OCI-LY7 (cell line): ENCODE data around the gene APOL3. TPM values are rescaled to one million over a fixed set of nuclear protein-coding genes. Genes with fewer than 3 reads are reported as not detected.

ENCODE experiments used
- BruUV-seq: library from RNA; stranded (reverse); fragments of 400-500 nt; replicated peaks from 2 replicates; lab custom pipeline; 2021; lab: Mats Ljungman, UMichigan
- CTCF ChIA-PET: fragments of 300-600 bp; sonication (Branson Sonifier 250); formaldehyde crosslinking; loops from one replicate; lab custom pipeline; 2022; ENCODE audit warnings: antibody characterized with exemption; ENCODE audit not compliant: unreplicated experiment; lab: Charles Lee
- POLR2A ChIA-PET: fragments of 300-600 bp; sonication (Branson Sonifier 250); formaldehyde crosslinking; loops from one replicate; lab custom pipeline; 2022; ENCODE audit warnings: antibody characterized with exemption; lab: Charles Lee
- DNase-seq: peaks from one replicate; pipeline ENCODE4 v3.0.0-alpha.2; 2015; ENCODE audit warnings: low spot score
- H2AFZ ChIP-seq: fragments of 200-600 bp; sonication (generic), shearing (Covaris generic); 2 replicates; pipeline ENCODE4 v1.6.1; 2014; ENCODE audit warnings: mild to moderate bottlenecking, antibody characterized with exemption, low read length, moderate library complexity
- H3K27ac ChIP-seq: fragments of 200-600 bp; sonication (generic); 2 replicates; pipeline ENCODE4 v1.5.1; 2014; ENCODE audit warnings: mixed run types, low read depth, mild to moderate bottlenecking, moderate library complexity, low read length, inconsistent platforms; ENCODE audit not compliant: poor library complexity, severe bottlenecking
- H3K36me3 ChIP-seq: fragments of 200-600 bp; sonication (generic); 2 replicates; pipeline ENCODE4 v1.6.1; 2014; ENCODE audit warnings: mild to moderate bottlenecking, antibody characterized with exemption, low read length, moderate library complexity, mixed read lengths; ENCODE audit not compliant: insufficient read depth
- H3K4me1 ChIP-seq: fragments of 200-600 bp; sonication (generic); 2 replicates; pipeline ENCODE4 v1.5.1; 2014; ENCODE audit warnings: mild to moderate bottlenecking, low read length; ENCODE audit not compliant: insufficient read depth, poor library complexity, severe bottlenecking
- H3K4me2 ChIP-seq: fragments of 200-600 bp; sonication (generic); 2 replicates; pipeline ENCODE4 v1.6.1; 2014; ENCODE audit warnings: mild to moderate bottlenecking, low read length
- H3K4me3 ChIP-seq: fragments of 200-600 bp; sonication (generic); 2 replicates; pipeline ENCODE4 v1.5.1; 2014; ENCODE audit warnings: mild to moderate bottlenecking, low read depth, low read length; ENCODE audit not compliant: poor library complexity, severe bottlenecking
- H3K79me2 ChIP-seq: fragments of 200-600 bp; sonication (generic); 2 replicates; pipeline ENCODE4 v1.6.1; 2016; ENCODE audit warnings: low read depth, mild to moderate bottlenecking, low read length, moderate library complexity, mixed read lengths; ENCODE audit not compliant: insufficient read depth
- H3K9me2 ChIP-seq: fragments of 200-600 bp; sonication (generic); 2 replicates; pipeline ENCODE4 v1.6.1; 2016; ENCODE audit warnings: mild to moderate bottlenecking, low read length, mixed read lengths; ENCODE audit not compliant: insufficient read depth
- H3K9me3 ChIP-seq: fragments of 200-600 bp; sonication (generic); 2 replicates; pipeline ENCODE4 v1.6.1; 2014; ENCODE audit warnings: mild to moderate bottlenecking, mixed run types, low read length, mixed read lengths
- H4K20me1 ChIP-seq: fragments of 200-600 bp; sonication (generic); 2 replicates; pipeline ENCODE4 v1.6.1; 2014; ENCODE audit warnings: mild to moderate bottlenecking, antibody characterized with exemption, low read length, moderate library complexity, mixed read lengths; ENCODE audit not compliant: insufficient read depth
- CTCF ChIP-seq: fragments of 200-600 bp; sonication (generic); conservative IDR thresholded peaks from 2 replicates; pipeline ENCODE4 v1.5.1; 2014; ENCODE audit warnings: mild to moderate bottlenecking, antibody characterized with exemption, low read length, moderate library complexity, mixed read lengths
- EZH2phosphoT487 ChIP-seq: fragments of 200-600 bp; sonication (generic); IDR thresholded peaks from 2 replicates; pipeline ENCODE4 v1.6.1; 2018; ENCODE audit warnings: low read depth, borderline replicate concordance, mild to moderate bottlenecking, mixed run types, antibody characterized with exemption, low read length, moderate library complexity, mixed read lengths
- intact Hi-C: fragments of 100-400 bp; cut with micrococcal nuclease; formaldehyde crosslinking; loops from one replicate; pipeline ENCODE4 v1.10.0; 2022; ENCODE audit not compliant: unreplicated experiment
- total RNA-seq, 2 experiments: library from RNA; depleted of rRNA in 1 of 2; stranded (reverse); fragments of >200 nt in 1 of 2; shearing (Covaris generic) in 1 of 2; gene quantifications; 2 replicates each; pipeline ENCODE4 v1.2.3, GENCODE V29; 2014 to 2022

Gene APOL3
- total RNA-seq, 2 experiments from 2014 or later, result 10.7 to 19.6 TPM

GRCh38 chr22:36166086-36166485 lies 5.5 kb upstream of the APOL3 start:
- H3K27ac ChIP-seq, result no peak overlapping the region
- H3K4me3 ChIP-seq, result no peak overlapping the region
- H2AFZ ChIP-seq, result no peak overlapping the region
- H3K9me3 ChIP-seq, result peaks cover 21% of the 10 kb centered on the region
- no peak for DNase-seq
- TF ChIP-seq EZH2phosphoT487, result no peak
- no peak for TF ChIP-seq CTCF
- no peaks in the 10 kb centered on the region for H3K9me2 ChIP-seq
- H3K4me1 ChIP-seq, result peaks cover 26% of the 10 kb centered on the region
- intact Hi-C loops, result no loop called here
- no TSS peak for BruUV-seq
- ChIA-PET POLR2A (no interaction called here), CTCF (no interaction called here)
- no peaks in the 10 kb centered on the region for H3K36me3 ChIP-seq
- H3K4me2 ChIP-seq, result no peak overlapping the region
- no peaks in the 10 kb centered on the region for H3K79me2 ChIP-seq
- no peaks in the 10 kb centered on the region for H4K20me1 ChIP-seq

GRCh38 chr22:36165141-36165540 lies 4.6 kb upstream of the APOL3 start:
- H3K4me2 ChIP-seq, result no peak overlapping the region
- POLR2A ChIA-PET, result no interaction called here
- no peak overlapping the region for H3K4me3 ChIP-seq
- CTCF ChIA-PET, result no interaction called here
- H2AFZ ChIP-seq, result no peak overlapping the region
- no peaks in the 10 kb centered on the region for H4K20me1 ChIP-seq
- intact Hi-C loops, result no loop called here
- BruUV-seq, result no TSS peak
- TF ChIP-seq CTCF (no peak), EZH2phosphoT487 (no peak)
- no peaks in the 10 kb centered on the region for H3K9me2 ChIP-seq
- H3K4me1 ChIP-seq, result peaks cover 35% of the 10 kb centered on the region
- H3K36me3 ChIP-seq, result no peaks in the 10 kb centered on the region
- peaks cover 21% of the 10 kb centered on the region for H3K9me3 ChIP-seq
- H3K79me2 ChIP-seq, result no peaks in the 10 kb centered on the region
- DNase-seq, result no peak
- no peak overlapping the region for H3K27ac ChIP-seq

DNA sequence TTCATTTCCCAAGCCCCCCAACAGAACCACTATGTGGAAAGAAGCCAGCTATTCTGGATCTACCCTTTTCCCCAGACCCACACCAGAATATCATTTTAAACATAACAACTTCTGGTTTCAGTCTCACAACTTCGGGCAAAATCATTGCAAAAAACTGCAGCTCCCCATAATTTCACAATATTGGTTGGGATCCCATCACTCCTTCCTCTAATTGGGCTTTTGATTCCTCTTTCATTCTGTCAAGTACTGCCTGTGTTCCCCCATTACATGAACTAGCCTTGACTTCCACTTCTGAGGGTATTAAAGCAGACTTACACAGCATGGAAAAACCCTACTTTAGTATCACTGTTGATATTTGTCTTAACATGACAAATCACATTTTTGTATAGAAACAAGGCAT lies 4.1 kb upstream of the APOL3 start:
- CTCF ChIA-PET, result no interaction called here
- H4K20me1 ChIP-seq, result no peaks in the 10 kb centered on the region
- POLR2A ChIA-PET, result interaction anchor here (1.2 kb wide), 1 partner anchor 12 kb away, joined by 4 read pairs; no protein-coding TSS in a partner anchor
- BruUV-seq, result no TSS peak
- no peaks in the 10 kb centered on the region for H3K79me2 ChIP-seq
- H3K27ac ChIP-seq, result no peak overlapping the region
- peaks cover 20% of the 10 kb centered on the region for H3K9me3 ChIP-seq
- no peaks in the 10 kb centered on the region for H3K9me2 ChIP-seq
- intact Hi-C loops, result loop anchor here (5.0 kb wide), 1 partner anchor 73 kb away; the partner anchor contains the start of gene APOL2
- H2AFZ ChIP-seq, result no peak overlapping the region
- no peak overlapping the region for H3K4me2 ChIP-seq
- H3K4me3 ChIP-seq, result no peak overlapping the region
- DNase-seq, result no peak
- TF ChIP-seq CTCF (no peak), EZH2phosphoT487 (no peak)
- no peaks in the 10 kb centered on the region for H3K36me3 ChIP-seq
- H3K4me1 ChIP-seq, result peaks cover 40% of the 10 kb centered on the region
